Measurements from ENCODE around the gene PSMD1.
"Not testable (repeated sequence)": the region's sequence is repeated elsewhere in the genome, so short reads cannot be mapped to it uniquely, and the experiment has no call there.

The PSMD1 gene

GRCh38 chr2:231084565-231084964 is 27.9 kb downstream of the PSMD1 start:
- DNase-seq, result no peak
- H3K27me3 ChIP-seq, result no peaks in the 10 kb centered on the region
- H3K9me3 ChIP-seq, result no peaks in the 10 kb centered on the region
- H3K4me1 ChIP-seq, result no peaks in the 10 kb centered on the region
- peaks cover 90 to 100% (median 95%) of the 10 kb centered on the region in 3 donors for H3K36me3 ChIP-seq
- TF ChIP-seq CTCF (IDR thresholded peaks at IDR 0.05), result no peak
- no peak overlapping the region for H3K27ac ChIP-seq
- H3K4me3 ChIP-seq, result no peak overlapping the region
- intact Hi-C loops (cut with DNase I; ENCODE audit: low total_unique reads), result no loop called here

- intact Hi-C loops (cut with DNase I; ENCODE audit: low total_unique reads), result no loop called here
- no peak overlapping the region for H3K27ac ChIP-seq
- peaks cover 49 to 91% (median 84%) of the 10 kb centered on the region in 3 donors for H3K36me3 ChIP-seq
- H3K4me3 ChIP-seq, result no peak overlapping the region
- no peaks in the 10 kb centered on the region for H3K4me1 ChIP-seq
- TF ChIP-seq CTCF (IDR thresholded peaks at IDR 0.05), result no peak
- no peak for DNase-seq
- H3K27me3 ChIP-seq, result no peaks in the 10 kb centered on the region
- no peaks in the 10 kb centered on the region for H3K9me3 ChIP-seq
These were observed 32.1 kb downstream of the PSMD1 start for GRCh38 chr2:231088754-231089153.

- H3K4me1 ChIP-seq, result no peaks in the 10 kb centered on the region
- H3K9me3 ChIP-seq, result no peaks in the 10 kb centered on the region
- H3K27ac ChIP-seq, result no peak overlapping the region
- no peaks in the 10 kb centered on the region for H3K27me3 ChIP-seq
- intact Hi-C loops (cut with DNase I; ENCODE audit: low total_unique reads), result no loop called here
- TF ChIP-seq CTCF (IDR thresholded peaks at IDR 0.05), result no peak
- no peak for DNase-seq
- H3K36me3 ChIP-seq, result peaks cover 23 to 85% (median 67%) of the 10 kb centered on the region in 3 donors
- H3K4me3 ChIP-seq, result no peak overlapping the region
These were observed 37.3 kb downstream of the PSMD1 start for GRCh38 chr2:231093933-231094332.

- DNase-seq, result no peak
- no peak overlapping the region for H3K4me3 ChIP-seq
- H3K4me1 ChIP-seq, result no peaks in the 10 kb centered on the region
- no peak overlapping the region for H3K27ac ChIP-seq
- peaks cover 32 to 83% (median 72%) of the 10 kb centered on the region in 3 donors for H3K36me3 ChIP-seq
- H3K9me3 ChIP-seq, result peaks cover 0 to 9% (median 4%) of the 10 kb centered on the region in 3 donors
- no peaks in the 10 kb centered on the region for H3K27me3 ChIP-seq
- TF ChIP-seq CTCF (IDR thresholded peaks at IDR 0.05), result no peak
- intact Hi-C loops (cut with DNase I; ENCODE audit: low total_unique reads), result no loop called here
These were observed 38.2 kb downstream of the PSMD1 start for GRCh38 chr2:231094736-231095346.

GRCh38 chr2:231099918-231100317 is 43.3 kb downstream of the PSMD1 start:
- Histone ChIP-seq H3K36me3 (peaks cover 45 to 67% (median 55%) of the 10 kb centered on the region in 3 donors), H3K27ac (no peak overlapping the region), H3K9me3 (peaks cover 0 to 16% (median 12%) of the 10 kb centered on the region in 3 donors), H3K4me3 (no peak overlapping the region), H3K4me1 (peaks cover 0 to 13% (median 2%) of the 10 kb centered on the region in 4 donors), H3K27me3 (no peaks in the 10 kb centered on the region)
- no peak for DNase-seq
- intact Hi-C loops (cut with DNase I; ENCODE audit: low total_unique reads), result loop anchor here (5.0 to 10.0 kb wide), 2 partner anchors 92 to 315 kb away; no protein-coding TSS in a partner anchor
- TF ChIP-seq CTCF (IDR thresholded peaks at IDR 0.05), result no peak

- Histone ChIP-seq H3K4me1 (peaks cover 0 to 13% (median 2%) of the 10 kb centered on the region in 4 donors), H3K36me3 (peaks cover 43 to 65% (median 54%) of the 10 kb centered on the region in 3 donors), H3K9me3 (peaks cover 0 to 16% (median 12%) of the 10 kb centered on the region in 3 donors)
- not testable (repeated sequence) for DNase-seq, H3K27ac ChIP-seq, H3K27me3 ChIP-seq, H3K4me3 ChIP-seq
- intact Hi-C loops (cut with DNase I; ENCODE audit: low total_unique reads), result loop anchor here (5.0 to 10.0 kb wide), 2 partner anchors 92 to 314 kb away; no protein-coding TSS in a partner anchor
These were observed 43.7 kb downstream of the PSMD1 start for GRCh38 chr2:231100321-231100720.
